Uterus (tissue), 4 donors: ENCODE data around the gene PRSS56. TPM values are rescaled to one million over a fixed set of nuclear protein-coding genes. Genes with fewer than 3 reads are reported as not detected.

Experiments used
- DNase-seq, 2 donors: peaks; one replicate each; pipeline ENCODE4 v3.0.0-alpha.2; 2019 to 2020
- H3K27ac ChIP-seq, 2 donors: fragments of 200-600 bp; sonication (generic); 1 replicate in 1 of 2; 2 replicates in 1 of 2; pipeline ENCODE4 v1.5.1; 2016 to 2018
- H3K27me3 ChIP-seq, 2 donors: fragments of 200-600 bp; sonication (generic); one replicate each; pipeline ENCODE4 v1.5.1; 2018 to 2019; ENCODE audit warnings: control low read depth in 1 of 2
- H3K36me3 ChIP-seq, 2 donors: fragments of 200-600 bp; sonication (generic); one replicate each; pipeline ENCODE4 v1.5.1; 2019; ENCODE audit warnings: control low read depth in 1 of 2
- H3K4me1 ChIP-seq, 2 donors: fragments of 200-600 bp; sonication (generic); one replicate each; pipeline ENCODE4 v1.5.1; 2018 to 2019; ENCODE audit warnings: control low read depth in 1 of 2
- H3K4me3 ChIP-seq, 2 donors: fragments of 200-600 bp; sonication (generic); 1 replicate in 1 of 2; 2 replicates in 1 of 2; pipeline ENCODE4 v1.5.1; 2018 to 2019; ENCODE audit warnings: mild to moderate bottlenecking in 1 of 2
- H3K9me3 ChIP-seq, 2 donors: fragments of 200-600 bp; sonication (generic); one replicate each; pipeline ENCODE4 v1.5.1; 2019; ENCODE audit warnings: control low read depth in 1 of 2
- CTCF ChIP-seq, 4 experiments: fragments of 200-600 bp in 2 of 4; fragments of 450-650 bp in 2 of 4; sonication (generic) in 2 of 4; IDR thresholded peaks; one replicate each; pipeline ENCODE4 v1.5.1; 2016 to 2019; ENCODE audit warnings: antibody characterized with exemption in 4 of 4, mild to moderate bottlenecking in 2 of 4, moderate library complexity in 1 of 4
- POLR2A ChIP-seq, 2 donors: fragments of 450-650 bp; IDR thresholded peaks; one replicate each; pipeline ENCODE4 v1.6.1; 2016; ENCODE audit warnings: antibody characterized with exemption in 2 of 2, mild to moderate bottlenecking in 1 of 2, moderate library complexity in 1 of 2
- intact Hi-C: fragments of 100-400 bp; cut with DNase I; formaldehyde crosslinking; loops from one replicate; pipeline ENCODE4 v1.15.1; 2023; ENCODE audit warnings: low total_unique reads
- total RNA-seq, 4 donors: library from RNA; depleted of rRNA in 3 of 4; stranded (reverse); fragments of >200 nt in 3 of 4; gene quantifications; one replicate each; pipeline versions ENCODE4 v1.1.0 to v1.2.4, GENCODE V29; 2014 to 2023
- donor health status: DM: yes; HTN: yes; CAD: no.

The PRSS56 gene
- total RNA-seq, 4 donors from 2014 or later, result not detected

GRCh38 chr2:232502511-232502910 is 17.7 kb upstream of the PRSS56 start:
- Histone ChIP-seq H3K4me3 (no peak overlapping the region), H3K9me3 (no peaks in the 10 kb centered on the region), H3K27ac (no peak overlapping the region), H3K36me3 (no peaks in the 10 kb centered on the region), H3K27me3 (no peaks in the 10 kb centered on the region), H3K4me1 (peaks cover 0 to 3% of the 10 kb centered on the region in 2 donors)
- TF ChIP-seq CTCF (IDR thresholded peaks at IDR 0.05) (no peak), POLR2A (IDR thresholded peaks at IDR 0.05) (no peak)
- intact Hi-C loops, result no loop called here
- DNase-seq, result no peak

GRCh38 chr2:232502911-232503808 is 17.0 kb upstream of the PRSS56 start:
- no peak overlapping the region for H3K27ac ChIP-seq
- intact Hi-C loops, result no loop called here

GRCh38 chr2:232503809-232504323 is 16.3 kb upstream of the PRSS56 start:
- no peak for TF ChIP-seq CTCF (IDR thresholded peaks at IDR 0.05)
- no peak for TF ChIP-seq POLR2A (IDR thresholded peaks at IDR 0.05)
- intact Hi-C loops, result no loop called here
- no peaks in the 10 kb centered on the region for H3K36me3 ChIP-seq
- no peaks in the 10 kb centered on the region for H3K27me3 ChIP-seq
- peak overlapping the region in 1 of 2 donors; percentile 43 for H3K4me3 ChIP-seq
- peaks cover 0 to 3% of the 10 kb centered on the region in 2 donors for H3K4me1 ChIP-seq
- no peaks in the 10 kb centered on the region for H3K9me3 ChIP-seq
- no peak overlapping the region for H3K27ac ChIP-seq
- DNase-seq, result no peak

More at GRCh38 chr2:232502911-232503808, 17.0 kb upstream of the PRSS56 start:
- no peak for TF ChIP-seq CTCF (IDR thresholded peaks at IDR 0.05)
- no peak for TF ChIP-seq POLR2A (IDR thresholded peaks at IDR 0.05)
- H3K27me3 ChIP-seq, result no peaks in the 10 kb centered on the region
- peak in 1 of 2 donors; percentile 39 for DNase-seq
- H3K36me3 ChIP-seq, result no peaks in the 10 kb centered on the region
- peaks cover 0 to 3% of the 10 kb centered on the region in 2 donors for H3K4me1 ChIP-seq
- peak overlapping the region; percentile 19 to 43 for H3K4me3 ChIP-seq
- no peaks in the 10 kb centered on the region for H3K9me3 ChIP-seq

GRCh38 chr2:232504438-232504837 is 15.8 kb upstream of the PRSS56 start:
- Histone ChIP-seq H3K4me3 (no peak overlapping the region), H3K27me3 (no peaks in the 10 kb centered on the region), H3K4me1 (peaks cover 0 to 3% of the 10 kb centered on the region in 2 donors), H3K36me3 (no peaks in the 10 kb centered on the region), H3K27ac (no peak overlapping the region), H3K9me3 (no peaks in the 10 kb centered on the region)
- TF ChIP-seq CTCF (IDR thresholded peaks at IDR 0.05) (no peak), POLR2A (IDR thresholded peaks at IDR 0.05) (no peak)
- intact Hi-C loops, result no loop called here
- no peak for DNase-seq

GRCh38 chr2:232505856-232506255 is 14.3 kb upstream of the PRSS56 start:
- intact Hi-C loops, result no loop called here

More at GRCh38 chr2:232505856-232506255, 14.3 kb upstream of the PRSS56 start:
- no peaks in the 10 kb centered on the region for H3K36me3 ChIP-seq
- H3K4me1 ChIP-seq, result peaks cover 0 to 3% of the 10 kb centered on the region in 2 donors
- no peak overlapping the region for H3K4me3 ChIP-seq
- H3K27ac ChIP-seq, result no peak overlapping the region
- TF ChIP-seq CTCF (IDR thresholded peaks at IDR 0.05) (no peak), POLR2A (IDR thresholded peaks at IDR 0.05) (no peak)
- DNase-seq, result no peak
- no peaks in the 10 kb centered on the region for H3K27me3 ChIP-seq
- H3K9me3 ChIP-seq, result no peaks in the 10 kb centered on the region
